ENCODE measurements around the gene FOXD4.
"Not testable (repeated sequence)": the region's sequence is repeated elsewhere in the genome, so short reads cannot be mapped to it uniquely, and the experiment has no call there.

The FOXD4 gene

GRCh38 chr9:117995-118467 lies at the start of gene FOXD4:
Gene FOXD4 (minus strand): TSS chr9:118417. CDS start chr9:118119, 298 bp downstream.
- DNase-seq, result not testable (repeated sequence)

- not testable (repeated sequence) for DNase-seq
These were observed 41.7 kb upstream of the FOXD4 start for GRCh38 chr9:159871-160270.

DNA sequence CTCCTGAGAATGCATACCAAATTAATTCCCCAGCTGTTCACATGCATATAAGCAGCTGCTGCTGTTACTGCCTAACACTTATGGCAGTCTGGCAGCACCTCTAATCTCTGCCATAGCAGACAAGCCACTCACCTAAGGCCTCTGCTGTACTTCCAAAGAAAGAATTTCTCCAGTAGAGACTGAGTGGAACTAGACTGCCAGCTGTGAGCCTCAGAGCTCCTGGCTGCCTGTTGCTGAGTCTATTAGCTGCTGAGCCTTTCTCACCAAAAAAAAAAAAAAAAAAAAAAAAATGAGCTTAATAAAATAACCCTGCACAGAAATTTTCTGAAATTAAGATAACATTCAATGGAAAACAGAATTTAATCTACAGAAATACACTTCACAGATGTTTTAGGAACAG lies 33.0 kb upstream of the FOXD4 start:
- not testable (repeated sequence) for DNase-seq

- not testable (repeated sequence) for DNase-seq
These were observed 21.7 kb upstream of the FOXD4 start for GRCh38 chr9:139880-140279.

DNA sequence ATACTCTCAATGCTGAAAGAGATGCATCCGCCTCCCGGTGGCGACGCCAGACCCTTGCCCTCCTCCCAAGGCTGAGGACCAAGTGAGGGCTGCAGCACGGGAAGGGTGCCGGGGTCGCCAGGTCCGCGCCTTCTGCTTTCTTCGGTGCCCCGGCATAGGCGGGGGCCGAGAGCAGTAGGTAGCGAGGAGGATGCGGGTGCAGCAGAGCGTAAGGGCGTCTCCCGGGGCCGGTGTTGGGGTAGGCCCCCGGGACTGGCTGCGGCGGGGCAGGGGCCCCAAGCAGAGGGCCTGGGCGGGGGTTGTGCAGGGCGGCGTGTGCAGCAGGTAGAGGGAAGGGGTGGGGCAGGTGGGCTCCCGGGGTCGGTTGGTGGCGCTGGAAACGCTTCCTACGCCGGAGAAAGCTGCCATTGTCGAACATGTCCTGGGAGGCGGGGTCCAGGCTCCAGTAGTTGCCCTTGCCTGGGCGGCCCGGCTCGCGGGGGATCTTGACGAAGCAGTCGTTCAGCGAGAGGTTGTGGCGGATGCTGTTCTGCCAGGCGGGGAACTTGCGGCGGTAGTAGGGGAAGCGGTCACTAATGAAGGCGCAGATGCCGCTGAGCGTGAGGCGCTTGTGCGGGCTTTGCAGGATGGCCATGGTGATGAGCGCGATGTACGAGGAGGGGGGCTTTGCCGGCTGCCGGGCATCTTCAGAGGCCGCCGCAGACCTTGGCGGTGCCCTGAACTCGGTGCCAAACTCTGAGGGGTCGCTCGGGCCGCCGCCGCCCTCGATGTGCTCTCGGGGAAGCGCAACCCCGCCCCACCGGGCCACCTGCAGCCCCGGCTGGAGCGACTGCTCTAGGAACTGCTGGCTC lies 848 bp downstream of the FOXD4 start:
- DNase-seq, result not testable (repeated sequence)

DNA sequence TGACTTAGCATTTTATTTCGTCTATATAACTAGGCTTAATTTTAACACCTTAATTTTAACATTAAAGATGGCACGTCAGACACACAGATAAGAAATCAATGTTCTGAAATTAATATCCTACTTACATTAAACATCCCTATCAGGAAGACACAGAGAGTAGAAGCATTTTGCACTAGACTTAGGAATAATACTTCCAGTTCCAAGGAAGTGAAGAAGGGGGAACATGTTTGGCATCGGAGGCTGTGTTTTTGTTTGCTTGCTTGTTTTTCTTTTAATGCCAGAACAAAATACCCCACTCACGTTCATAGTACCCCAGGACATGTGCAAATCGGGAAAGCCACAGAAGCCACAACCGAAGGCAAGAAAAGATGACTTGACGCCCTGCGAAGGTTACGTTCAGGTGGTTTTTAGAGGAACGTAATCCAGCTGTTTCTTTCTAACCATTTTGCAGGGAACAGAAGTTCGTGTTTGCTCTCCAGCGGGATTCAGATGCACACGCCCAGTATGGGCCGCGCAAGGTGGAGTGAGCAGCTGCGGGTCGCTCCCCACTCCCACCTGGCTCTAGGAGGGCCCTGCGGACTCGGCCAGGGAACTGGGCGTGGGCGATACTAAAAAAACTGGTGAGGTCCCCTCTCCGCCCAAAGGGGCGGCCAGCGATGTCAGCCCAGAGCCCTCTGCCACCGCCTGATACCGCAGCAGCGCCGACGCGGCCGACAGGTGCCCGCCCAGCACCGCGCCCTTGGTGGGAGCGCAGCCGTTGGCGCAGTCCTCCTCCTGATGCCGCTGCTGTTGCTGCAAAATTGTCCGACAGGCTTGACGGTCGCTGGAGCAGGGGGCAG lies 1.8 kb downstream of the FOXD4 start:
- DNase-seq, result not testable (repeated sequence)

- not testable (repeated sequence) for DNase-seq
These were observed 3.1 kb downstream of the FOXD4 start for GRCh38 chr9:115118-115451.

DNA sequence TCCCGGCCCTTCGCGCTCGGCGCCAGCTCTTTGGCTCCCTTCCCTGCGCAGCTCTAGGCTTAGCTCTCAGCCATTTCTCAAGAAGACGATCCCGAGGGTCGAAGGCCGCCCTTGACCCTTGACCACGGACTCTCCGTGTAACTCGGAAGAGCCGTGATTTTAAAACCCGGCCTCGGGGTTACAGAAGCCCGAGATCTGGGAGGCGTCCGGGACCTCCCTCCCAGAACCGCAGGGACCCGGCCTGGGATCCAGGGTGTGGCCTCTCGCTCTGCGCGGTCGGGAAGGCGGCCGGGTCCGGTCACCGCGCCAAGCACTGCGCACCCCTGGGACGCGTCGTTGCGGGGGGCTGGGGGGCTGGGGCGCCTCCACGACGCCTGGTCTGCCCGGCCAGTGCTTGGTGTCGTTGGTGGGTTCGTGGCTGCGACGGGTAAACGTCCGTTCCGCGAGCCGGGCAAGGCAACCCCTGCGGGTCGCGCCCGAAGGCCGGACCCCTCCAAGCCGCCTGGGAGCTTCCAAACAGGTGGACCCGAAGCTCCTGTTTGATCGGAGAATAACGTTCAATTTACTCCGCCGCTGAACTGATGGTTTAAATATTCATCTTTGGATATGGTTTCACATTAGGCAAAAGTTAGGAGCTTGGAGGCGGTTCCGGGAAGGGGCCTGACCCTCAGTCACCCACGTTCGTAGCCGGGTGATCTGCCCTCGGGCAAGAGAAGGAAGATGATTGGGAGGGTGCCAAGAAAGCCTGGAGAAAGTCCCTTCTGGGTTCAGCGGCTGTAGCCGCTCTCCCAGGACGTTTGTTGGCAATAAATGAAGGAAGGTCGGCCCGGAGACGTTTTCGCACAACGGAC lies 3.7 kb downstream of the FOXD4 start:
- not testable (repeated sequence) for DNase-seq

GRCh38 chr9:113468-114266 lies 4.5 kb downstream of the FOXD4 start:
- not testable (repeated sequence) for DNase-seq

- not testable (repeated sequence) for DNase-seq
These were observed 5.4 kb downstream of the FOXD4 start for GRCh38 chr9:112589-113467.

DNA sequence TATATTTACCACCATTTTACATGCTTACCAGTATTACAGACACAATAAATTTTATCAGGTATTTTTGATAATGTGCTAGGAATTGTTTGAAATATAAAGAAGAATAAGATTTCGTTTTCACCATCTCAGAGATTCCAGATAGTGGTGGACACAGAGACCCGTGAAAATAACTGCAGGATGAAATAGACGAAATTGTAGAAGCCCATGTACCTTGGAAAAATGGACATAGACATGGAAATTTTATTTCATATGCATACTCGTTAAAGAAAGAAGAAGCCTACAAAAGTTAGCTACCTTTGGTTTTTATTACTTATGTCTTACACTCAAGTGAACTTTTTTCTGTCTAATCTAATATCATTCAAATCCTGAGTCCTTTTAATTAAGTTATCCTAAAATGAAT lies 7.5 kb downstream of the FOXD4 start:
- DNase-seq, result not testable (repeated sequence)

DNA sequence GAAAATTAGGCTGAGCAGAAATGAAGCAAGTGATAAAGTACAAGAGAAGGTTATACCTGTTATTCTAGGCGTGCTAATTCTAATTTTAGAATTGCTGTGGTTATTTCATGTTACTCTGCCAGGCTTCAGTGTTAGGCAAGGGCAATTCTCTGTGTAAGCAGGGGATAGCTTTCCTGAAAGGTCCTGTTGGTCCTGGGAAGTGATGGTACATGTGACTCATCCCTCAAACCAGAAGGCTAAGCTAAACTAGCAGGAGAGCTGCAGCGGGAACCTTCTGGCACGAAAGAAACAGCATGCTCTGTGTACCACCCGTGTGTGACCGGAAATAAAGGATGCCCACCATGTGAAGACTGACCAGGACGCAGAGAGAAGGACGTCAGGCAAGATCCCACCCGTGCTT lies 8.7 kb downstream of the FOXD4 start:
- not testable (repeated sequence) for DNase-seq

DNA sequence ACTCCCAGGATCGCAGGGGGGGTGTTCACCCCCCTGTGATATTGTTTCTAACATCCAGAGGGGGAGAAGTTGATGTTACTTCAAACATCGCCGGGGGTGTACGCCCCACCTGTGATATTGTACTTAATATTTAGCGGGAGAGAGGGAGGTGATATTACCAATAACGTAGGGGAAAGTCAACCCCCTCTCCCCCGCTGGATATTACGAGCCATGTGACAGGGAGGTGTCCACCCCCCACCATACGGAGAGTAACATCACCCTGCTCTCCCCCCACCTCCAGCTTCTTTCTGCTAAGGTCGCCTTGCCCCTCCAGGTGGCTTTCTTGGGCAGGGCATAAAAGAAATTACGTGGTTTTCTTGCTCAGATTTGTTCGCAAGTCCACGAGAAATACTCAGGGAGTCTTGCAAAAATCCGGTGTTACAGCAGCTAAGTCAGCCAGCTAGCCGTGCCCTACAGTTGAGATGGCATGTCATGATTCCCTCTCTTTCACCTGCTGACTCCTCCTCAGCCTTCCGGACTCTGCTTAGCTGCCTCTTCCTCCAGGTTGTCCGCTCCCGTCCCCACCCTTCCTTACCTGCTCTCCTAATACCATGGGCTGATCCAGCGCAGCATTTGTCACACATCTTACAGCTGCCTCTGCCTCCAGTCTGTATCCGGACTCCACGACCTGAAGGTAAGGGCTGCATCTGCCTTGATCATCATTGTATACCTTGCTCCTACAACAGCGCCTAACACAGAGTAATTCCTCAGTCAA lies 9.3 kb downstream of the FOXD4 start:
- DNase-seq, result not testable (repeated sequence)

DNA sequence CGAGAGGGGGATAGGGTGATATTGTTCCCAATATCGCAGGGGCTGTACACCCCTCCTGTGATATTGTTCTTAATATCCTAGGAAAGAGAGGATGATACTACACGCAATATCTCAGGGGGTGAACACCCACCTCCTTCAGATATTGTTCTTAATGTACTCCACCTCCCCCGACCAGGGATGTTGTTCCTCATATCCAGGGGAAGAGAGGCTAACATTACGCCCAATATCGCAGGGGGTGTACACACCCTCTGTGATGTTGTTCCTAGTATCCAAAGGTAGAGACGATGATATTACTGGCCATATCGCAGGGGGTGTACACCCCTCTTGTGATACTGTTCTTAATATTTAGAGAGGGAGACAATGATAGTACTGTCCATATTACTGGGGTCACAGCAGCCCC lies 12.2 kb downstream of the FOXD4 start:
- not testable (repeated sequence) for DNase-seq

GRCh38 chr9:100430-100829 lies 17.8 kb downstream of the FOXD4 start:
- DNase-seq, result not testable (repeated sequence)

DNA sequence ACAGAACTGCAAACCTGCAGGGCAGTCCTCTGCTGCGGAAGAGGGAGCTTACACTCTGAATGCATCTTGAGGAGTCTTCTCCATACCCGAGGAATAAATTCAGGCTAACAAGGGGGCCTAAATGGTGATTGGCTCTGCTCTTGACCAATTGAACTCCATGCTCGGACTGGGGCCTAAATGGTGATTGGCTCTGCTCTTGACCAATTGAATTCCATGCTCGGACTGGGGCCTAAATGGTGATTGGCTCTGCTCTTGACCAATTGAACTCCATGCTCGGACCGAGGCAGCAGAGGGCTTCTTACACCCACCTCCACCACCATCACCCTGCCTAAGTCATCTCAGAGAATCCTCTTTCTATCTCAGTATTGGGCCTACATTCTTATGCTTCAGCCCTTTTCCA lies 18.4 kb downstream of the FOXD4 start:
- not testable (repeated sequence) for DNase-seq

- not testable (repeated sequence) for DNase-seq
These were observed 19.4 kb downstream of the FOXD4 start for GRCh38 chr9:98775-99174.

GRCh38 chr9:94992-95391 lies 23.2 kb downstream of the FOXD4 start:
- not testable (repeated sequence) for DNase-seq

Measured in nucleus accumbens (tissue), 56 donors.